OCI-LY3 (cell line): ENCODE results near the gene GUCY1A1.

Experiments
- H2AFZ ChIP-seq: fragments of 200-600, 300-600 bp; shearing (Covaris generic); 2 replicates; pipeline ENCODE4 v1.6.0; 2014; ENCODE audit warnings: antibody characterized with exemption, low read depth, low read length
- H3K27ac ChIP-seq: fragments of 200-600, 300-600 bp; sonication (generic); 2 replicates; pipeline ENCODE4 v1.5.1; 2014; ENCODE audit warnings: mild to moderate bottlenecking, low read length, moderate library complexity, mixed read lengths
- H3K27me3 ChIP-seq: fragments of 200-600, 300-600 bp; sonication (generic); 2 replicates; pipeline ENCODE4 v1.6.1; 2014; ENCODE audit warnings: low read depth, low read length, mixed read lengths
- H3K36me3 ChIP-seq: fragments of 200-600, 300-600 bp; sonication (generic); replicated peaks from 2 replicates; pipeline ENCODE3; 2014; ENCODE audit warnings: low read depth, low read length, mixed read lengths
- H3K4me1 ChIP-seq: fragments of 300-600, 200-600 bp; sonication (generic); 2 replicates; pipeline ENCODE4 v1.6.1; 2014; ENCODE audit warnings: low read length, mixed read lengths
- H3K4me2 ChIP-seq: fragments of 200-600, 300-600 bp; sonication (generic); 2 replicates; pipeline ENCODE4 v1.6.1; 2014; ENCODE audit warnings: low read length, mixed read lengths
- H3K4me3 ChIP-seq: fragments of 300-600, 200-600 bp; sonication (generic); 2 replicates; pipeline ENCODE4 v1.5.1; 2014; ENCODE audit warnings: antibody characterized with exemption, mild to moderate bottlenecking, low read length, moderate library complexity
- H3K79me2 ChIP-seq: fragments of 300-600, 200-600 bp; shearing (Covaris generic); 2 replicates; pipeline ENCODE4 v1.6.1; 2014; ENCODE audit warnings: mild to moderate bottlenecking, low read length, mixed read lengths
- H3K9ac ChIP-seq: fragments of 300-600, 200-600 bp; shearing (Covaris generic); 2 replicates; pipeline ENCODE4 v1.6.0; 2014; ENCODE audit warnings: mild to moderate bottlenecking, low read length, moderate library complexity
- H3K9me3 ChIP-seq: fragments of 200-600, 300-600 bp; shearing (Covaris generic); 2 replicates; pipeline ENCODE4 v1.6.1; 2014; ENCODE audit warnings: low read length, mixed read lengths; ENCODE audit not compliant: insufficient read depth
- H4K20me1 ChIP-seq: fragments of 200-600, 300-600 bp; sonication (generic); 2 replicates; pipeline ENCODE4 v1.6.1; 2016; ENCODE audit warnings: low read length, mixed read lengths; ENCODE audit not compliant: insufficient read depth
- CTCF ChIP-seq: fragments of 200-600, 300-600 bp; sonication (generic); IDR thresholded peaks from 2 replicates; pipeline ENCODE4 v1.5.1; 2014; ENCODE audit warnings: antibody characterized with exemption, low read length, low read depth
- EZH2phosphoT487 ChIP-seq: fragments of 200-600 bp; shearing (Covaris generic); IDR thresholded peaks from 2 replicates; pipeline ENCODE4 v1.6.1; 2018; ENCODE audit warnings: antibody characterized with exemption, mixed run types, low read depth

GUCY1A1 gene

GRCh38 chr4:155666344-155667221 lies at the start of gene GUCY1A1:
Gene GUCY1A1, plus strand, starts transcription at chr4:155666848. Its CDS starts 30,020 bp downstream, at chr4:155696868.
- H4K20me1 ChIP-seq: no peaks in the 10 kb centered on the region
- no peaks in the 10 kb centered on the region for H3K4me1 ChIP-seq
- H3K36me3 ChIP-seq: no peaks in the 10 kb centered on the region
- no peak within 1 kb of the TSS for H3K27ac ChIP-seq
- no peaks in the 10 kb centered on the region for H3K79me2 ChIP-seq
- H2AFZ ChIP-seq: no peak within 1 kb of the TSS
- TF ChIP-seq EZH2phosphoT487 (no peak), CTCF (no peak)
- no peak within 1 kb of the TSS for H3K4me2 ChIP-seq
- no peaks in the 10 kb centered on the region for H3K9me3 ChIP-seq
- no peak within 1 kb of the TSS for H3K4me3 ChIP-seq
- H3K9ac ChIP-seq: no peak within 1 kb of the TSS
- no peaks in the 10 kb centered on the region for H3K27me3 ChIP-seq

- H2AFZ ChIP-seq: no peak overlapping the region
- TF ChIP-seq EZH2phosphoT487: no peak
- TF ChIP-seq CTCF: no peak
These were observed 49.4 kb upstream of the GUCY1A1 start for GRCh38 chr4:155617296-155617695.

GRCh38 chr4:155618183-155618838 lies 48.3 kb upstream of the GUCY1A1 start:
- TF ChIP-seq EZH2phosphoT487: no peak
- no peak for TF ChIP-seq CTCF
- H3K27ac ChIP-seq: no peak overlapping the region
- H3K9ac ChIP-seq: no peak overlapping the region
- H3K79me2 ChIP-seq: no peaks in the 10 kb centered on the region
- H2AFZ ChIP-seq: no peak overlapping the region
- H3K4me2 ChIP-seq: no peak overlapping the region
- no peaks in the 10 kb centered on the region for H4K20me1 ChIP-seq
- peaks cover 23% of the 10 kb centered on the region for H3K4me1 ChIP-seq
- H3K36me3 ChIP-seq: no peaks in the 10 kb centered on the region
- H3K27me3 ChIP-seq: no peaks in the 10 kb centered on the region
- no peak overlapping the region for H3K4me3 ChIP-seq
- no peaks in the 10 kb centered on the region for H3K9me3 ChIP-seq

More at GRCh38 chr4:155617296-155617695, 49.4 kb upstream of the GUCY1A1 start:
- peaks cover 23% of the 10 kb centered on the region for H3K4me1 ChIP-seq
- H3K27me3 ChIP-seq: no peaks in the 10 kb centered on the region
- H3K4me2 ChIP-seq: no peak overlapping the region
- no peaks in the 10 kb centered on the region for H4K20me1 ChIP-seq
- no peaks in the 10 kb centered on the region for H3K79me2 ChIP-seq
- no peaks in the 10 kb centered on the region for H3K36me3 ChIP-seq
- no peaks in the 10 kb centered on the region for H3K9me3 ChIP-seq
- no peak overlapping the region for H3K27ac ChIP-seq
- no peak overlapping the region for H3K4me3 ChIP-seq
- no peak overlapping the region for H3K9ac ChIP-seq

GRCh38 chr4:155620637-155621036 lies 46.0 kb upstream of the GUCY1A1 start:
- no peak overlapping the region for H3K4me3 ChIP-seq
- H3K9me3 ChIP-seq: no peaks in the 10 kb centered on the region
- H4K20me1 ChIP-seq: no peaks in the 10 kb centered on the region
- H2AFZ ChIP-seq: no peak overlapping the region
- H3K4me2 ChIP-seq: no peak overlapping the region
- peaks cover 36% of the 10 kb centered on the region for H3K4me1 ChIP-seq
- TF ChIP-seq EZH2phosphoT487: no peak
- TF ChIP-seq CTCF: no peak
- H3K9ac ChIP-seq: no peak overlapping the region
- no peak overlapping the region for H3K27ac ChIP-seq
- H3K27me3 ChIP-seq: no peaks in the 10 kb centered on the region
- H3K79me2 ChIP-seq: no peaks in the 10 kb centered on the region
- no peaks in the 10 kb centered on the region for H3K36me3 ChIP-seq
